Muscle layer of colon (tissue), 2 donors: ENCODE measurements around the gene SEC14L5.

Experiments
- H3K27ac ChIP-seq: one replicate; pipeline ENCODE4 v1.7.0; 2013; ENCODE audit warnings: low read depth, mild to moderate bottlenecking, low read length, moderate library complexity
- H3K27me3 ChIP-seq, 2 donors: one replicate each; pipeline ENCODE4 v1.7.0; 2013; ENCODE audit warnings: low read length in 2 of 2, mild to moderate bottlenecking in 2 of 2; ENCODE audit not compliant: insufficient read depth in 2 of 2, control insufficient read depth in 1 of 2
- H3K36me3 ChIP-seq: one replicate; pipeline ENCODE4 v1.7.0; 2013; ENCODE audit warnings: mild to moderate bottlenecking, low read length; ENCODE audit not compliant: insufficient read depth
- H3K4me1 ChIP-seq: one replicate; pipeline ENCODE4 v1.7.0; 2013; ENCODE audit warnings: mild to moderate bottlenecking, low read length; ENCODE audit not compliant: insufficient read depth
- H3K4me3 ChIP-seq, 2 donors: one replicate each; pipeline ENCODE4 v1.7.0; 2013; ENCODE audit warnings: low read length in 2 of 2, low read depth in 1 of 2, mild to moderate bottlenecking in 1 of 2, moderate library complexity in 1 of 2
- H3K9ac ChIP-seq: one replicate; pipeline ENCODE4 v1.7.0; 2013; ENCODE audit warnings: low read length
- H3K9me3 ChIP-seq: one replicate; pipeline ENCODE4 v1.7.0; 2013; ENCODE audit warnings: mild to moderate bottlenecking, low read length
- donor health status: abdominal sarcoma.
- donor health status: Adenocarcinoma of cecum.

The SEC14L5 gene

DNA sequence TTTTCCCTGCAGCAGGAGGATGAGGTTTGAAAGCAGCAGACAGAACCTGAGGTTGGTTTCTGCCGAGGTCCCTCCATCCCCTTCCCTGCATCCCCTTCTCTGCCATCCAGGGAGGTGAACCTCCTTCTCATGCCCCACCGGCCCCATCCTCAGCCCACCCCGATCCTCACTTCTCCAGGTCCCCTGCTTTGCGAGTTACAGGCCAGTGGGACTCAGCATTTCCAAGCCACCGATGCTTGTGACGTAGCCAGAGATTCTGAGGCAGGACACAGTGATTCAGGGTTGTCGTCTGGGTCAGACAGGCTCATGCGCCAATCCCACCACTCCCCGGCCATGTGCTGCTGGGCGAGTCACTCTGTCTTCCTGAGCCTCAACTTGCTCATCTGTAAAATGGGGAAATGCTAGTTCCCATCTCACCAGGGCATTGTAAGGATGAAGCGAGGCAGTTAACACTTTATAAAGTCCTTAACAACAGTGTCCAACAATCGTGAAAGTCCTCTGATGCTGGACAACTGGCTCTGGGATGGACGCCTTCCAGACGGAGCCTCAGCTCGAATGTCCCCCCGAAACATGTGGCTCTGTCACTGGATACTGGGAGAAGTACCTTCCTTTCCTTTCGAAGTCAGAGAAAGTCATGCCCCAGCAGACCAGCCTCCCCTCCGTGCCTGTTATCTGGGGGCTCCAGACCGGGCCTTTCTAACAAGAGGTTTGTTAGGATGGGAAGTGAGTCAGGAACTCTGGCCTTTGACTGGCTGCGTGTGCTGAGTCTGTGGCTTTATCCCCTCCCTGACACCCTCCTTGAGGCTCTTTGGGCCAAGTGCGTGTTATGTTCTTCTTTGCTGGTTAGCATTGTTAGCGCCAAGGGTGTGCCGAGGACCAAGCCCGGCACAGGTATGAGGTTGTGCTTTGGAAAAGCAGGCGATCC, 21.9 kb downstream of the SEC14L5 start:
- H3K27me3 ChIP-seq: no peaks in the 10 kb centered on the region
- no peaks in the 10 kb centered on the region for H3K4me1 ChIP-seq
- H3K36me3 ChIP-seq: no peaks in the 10 kb centered on the region
- no peak overlapping the region for H3K27ac ChIP-seq
- H3K9me3 ChIP-seq: peaks cover 6% of the 10 kb centered on the region
- no peak overlapping the region for H3K4me3 ChIP-seq
- H3K9ac ChIP-seq: no peak overlapping the region

DNA sequence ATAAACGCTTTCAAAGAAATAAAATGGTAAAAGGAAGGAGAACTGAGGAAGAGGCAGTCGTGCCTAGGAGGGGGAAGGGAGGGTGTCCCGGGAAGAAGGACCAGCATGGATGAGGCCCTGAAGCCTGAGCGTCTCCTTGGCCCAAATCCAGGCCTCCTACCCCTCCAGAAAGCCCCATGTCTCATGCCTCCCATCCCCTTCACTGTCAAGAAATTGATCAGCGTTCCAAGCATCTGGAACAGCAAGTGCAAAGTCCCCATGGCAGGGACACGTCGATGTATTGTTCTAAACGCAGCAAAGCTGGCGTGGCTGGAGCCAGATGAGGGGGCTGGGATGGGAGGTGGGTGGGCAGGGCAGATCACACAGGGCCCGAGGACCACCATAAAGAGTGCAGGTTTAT, 22.6 kb downstream of the SEC14L5 start:
- Histone ChIP-seq H3K9ac (no peak overlapping the region), H3K27me3 (no peaks in the 10 kb centered on the region), H3K36me3 (no peaks in the 10 kb centered on the region), H3K27ac (no peak overlapping the region), H3K4me3 (no peak overlapping the region), H3K9me3 (peaks cover 6% of the 10 kb centered on the region), H3K4me1 (no peaks in the 10 kb centered on the region)

DNA sequence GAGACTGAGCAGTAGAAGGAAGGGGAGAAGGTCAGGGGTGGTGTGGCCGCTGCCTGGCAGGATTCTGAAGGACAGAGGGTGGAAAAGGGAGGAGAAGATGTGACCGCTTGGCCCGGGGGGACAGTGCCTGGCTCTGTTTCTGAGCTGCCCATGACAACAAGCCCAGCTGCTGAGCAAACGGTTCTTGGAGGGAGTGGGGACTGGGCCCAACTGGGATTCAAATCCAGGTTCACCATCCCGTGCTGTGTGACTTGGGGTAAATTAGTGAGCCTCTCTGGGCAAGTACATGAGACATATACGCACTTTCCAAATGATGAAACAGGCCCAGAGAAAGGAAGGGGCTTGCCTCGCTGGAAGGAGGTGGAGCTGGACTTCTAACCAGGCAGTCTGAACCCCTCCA, 23.3 kb downstream of the SEC14L5 start:
- H3K27ac ChIP-seq: no peak overlapping the region
- H3K36me3 ChIP-seq: no peaks in the 10 kb centered on the region
- no peak overlapping the region for H3K9ac ChIP-seq
- peaks cover 6% of the 10 kb centered on the region for H3K9me3 ChIP-seq
- no peak overlapping the region for H3K4me3 ChIP-seq
- no peaks in the 10 kb centered on the region for H3K4me1 ChIP-seq
- H3K27me3 ChIP-seq: no peaks in the 10 kb centered on the region

DNA sequence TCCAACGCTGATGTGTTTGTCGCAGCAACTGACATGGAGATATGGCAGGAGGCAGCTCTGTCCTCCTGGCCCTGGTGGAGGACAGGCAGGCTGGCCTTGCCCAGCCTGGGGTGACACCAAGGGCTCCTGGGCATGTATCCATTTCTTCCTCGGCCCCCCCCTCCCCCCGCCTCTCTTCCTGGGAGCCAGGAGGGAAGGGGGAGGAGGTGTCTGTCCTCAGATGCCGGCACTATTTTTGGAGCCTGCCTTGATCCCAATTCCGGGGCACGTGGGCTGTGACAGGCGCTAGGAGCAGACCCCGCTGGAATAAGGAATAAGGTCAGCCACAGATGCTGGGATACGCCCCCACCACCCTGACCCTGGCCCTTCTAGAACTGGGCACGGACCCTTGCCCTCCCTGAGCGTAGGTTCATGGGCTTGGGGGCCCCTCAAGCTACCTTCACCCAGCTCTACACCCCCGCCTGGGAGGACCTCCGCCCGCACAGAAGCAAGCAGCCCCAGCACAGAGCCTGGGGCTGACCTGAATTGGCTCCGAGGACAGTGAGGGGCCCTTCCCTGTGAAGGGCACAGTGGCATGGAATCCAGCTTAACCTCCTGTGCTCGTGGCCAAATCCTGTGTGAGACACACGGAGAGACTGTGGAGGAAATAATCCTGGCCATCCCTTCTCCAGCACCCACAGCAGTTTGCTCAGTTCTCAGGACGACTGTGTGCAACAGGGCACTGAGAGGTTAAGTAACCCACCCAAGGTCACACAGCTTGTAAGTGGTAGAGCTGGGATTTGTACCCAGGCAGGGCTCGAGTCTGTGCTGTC, 24.1 kb downstream of the SEC14L5 start:
- Histone ChIP-seq H3K27me3 (peaks cover 0 to 6% of the 10 kb centered on the region in 2 donors), H3K9me3 (peaks cover 6% of the 10 kb centered on the region), H3K27ac (no peak overlapping the region), H3K4me1 (no peaks in the 10 kb centered on the region), H3K36me3 (no peaks in the 10 kb centered on the region), H3K4me3 (no peak overlapping the region), H3K9ac (no peak overlapping the region)

DNA sequence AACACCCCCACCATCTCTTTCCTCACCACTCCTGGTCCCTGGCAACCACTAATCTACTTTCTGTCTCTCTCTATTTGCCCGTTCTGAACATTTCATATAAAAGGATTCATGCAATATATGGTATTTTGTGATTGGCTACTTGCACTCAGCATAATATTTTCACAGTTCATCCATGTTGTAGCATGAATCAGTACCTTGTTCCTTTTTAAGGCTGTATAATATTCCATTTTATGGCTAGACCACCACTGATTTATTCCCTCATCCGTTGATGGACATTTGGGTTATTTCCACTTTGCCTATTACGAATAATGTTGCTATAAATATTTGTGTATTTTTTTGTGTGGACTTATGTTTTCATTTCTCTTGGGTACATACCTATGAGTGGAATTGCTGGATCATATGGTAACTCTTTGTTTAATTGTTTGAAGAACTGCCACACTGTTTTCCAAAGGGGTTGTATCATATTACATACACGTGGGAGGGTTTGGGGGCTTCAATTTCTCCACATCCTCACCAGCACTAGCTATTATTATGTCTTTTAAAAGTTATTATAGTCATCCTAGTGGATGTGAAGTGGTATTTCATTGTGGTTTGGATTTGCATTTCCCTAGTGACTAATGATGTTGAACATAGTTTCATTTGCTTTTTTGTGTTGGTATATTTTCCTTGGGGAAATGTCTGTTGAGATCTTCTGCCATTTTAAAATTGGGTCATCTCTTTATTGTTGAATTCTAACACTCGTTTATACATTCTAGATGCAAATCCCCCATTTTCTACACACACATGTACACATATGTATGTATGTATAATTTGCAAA, 26.3 kb downstream of the SEC14L5 start:
- peaks cover 3 to 27% of the 10 kb centered on the region in 2 donors for H3K27me3 ChIP-seq
- no peaks in the 10 kb centered on the region for H3K36me3 ChIP-seq
- no peaks in the 10 kb centered on the region for H3K4me1 ChIP-seq
- H3K9ac ChIP-seq: no peak overlapping the region
- no peak overlapping the region for H3K27ac ChIP-seq
- no peak overlapping the region for H3K4me3 ChIP-seq
- H3K9me3 ChIP-seq: peaks cover 10% of the 10 kb centered on the region

DNA sequence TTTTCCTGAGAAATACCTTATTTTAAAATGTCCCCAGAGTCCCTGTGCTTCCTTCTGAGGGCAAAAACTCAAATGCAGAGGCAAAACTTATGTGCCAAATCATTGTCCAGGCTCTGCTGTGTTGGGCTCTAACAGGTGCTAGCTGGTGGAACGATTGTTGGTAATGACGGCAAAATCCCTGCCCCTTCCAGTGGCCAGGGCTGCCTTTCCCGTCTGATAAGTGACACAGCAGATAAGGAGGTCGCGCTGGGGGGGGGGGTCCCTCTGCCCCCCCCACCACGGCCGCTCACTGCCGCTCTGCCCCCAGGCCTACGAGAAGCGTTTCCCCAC, 29.1 kb downstream of the SEC14L5 start:
- Histone ChIP-seq H3K27ac (no peak overlapping the region), H3K9me3 (peaks cover 10% of the 10 kb centered on the region), H3K36me3 (no peaks in the 10 kb centered on the region), H3K4me1 (no peaks in the 10 kb centered on the region), H3K27me3 (peaks cover 3 to 29% of the 10 kb centered on the region in 2 donors), H3K9ac (no peak overlapping the region), H3K4me3 (no peak overlapping the region)

DNA sequence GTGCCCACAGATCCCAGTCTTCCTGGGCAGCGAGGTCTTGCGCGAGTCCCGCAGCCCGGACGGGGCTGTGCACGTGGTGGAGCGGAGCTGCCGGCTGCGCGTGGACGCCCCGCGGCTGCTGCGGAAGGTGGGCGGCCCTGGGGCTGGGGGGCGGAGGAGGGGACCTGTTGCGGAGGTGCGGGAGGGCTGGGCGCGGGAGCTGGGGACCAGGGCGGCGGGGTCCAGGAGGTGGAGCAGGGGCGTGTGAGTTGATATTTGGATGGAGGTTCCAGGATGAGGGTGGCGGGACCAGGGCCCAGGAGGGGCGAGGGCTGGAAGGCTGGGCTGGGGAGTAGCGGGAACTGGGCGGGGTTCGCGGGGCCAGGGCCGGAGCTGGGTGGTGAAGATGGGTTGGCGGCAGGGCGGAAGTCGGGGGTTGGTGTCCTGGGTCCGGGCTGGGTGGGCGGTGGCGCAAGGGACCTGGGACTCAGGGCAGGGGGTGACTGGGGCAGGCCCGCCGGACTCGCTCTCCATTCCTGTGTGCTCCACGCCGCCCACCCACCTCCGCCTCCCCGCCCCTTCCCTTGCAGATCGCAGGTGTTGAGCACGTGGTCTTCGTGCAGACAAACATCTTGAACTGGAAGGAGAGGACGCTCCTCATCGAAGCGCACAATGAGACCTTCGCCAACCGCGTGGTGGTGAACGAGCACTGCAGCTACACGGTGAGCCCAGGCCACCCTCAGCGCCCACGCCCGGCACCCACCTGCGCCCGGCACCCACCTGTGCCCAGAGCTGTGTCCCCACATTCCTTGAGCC, 29.6 kb downstream of the SEC14L5 start:
- Histone ChIP-seq H3K9ac (no peak overlapping the region), H3K36me3 (no peaks in the 10 kb centered on the region), H3K4me1 (no peaks in the 10 kb centered on the region), H3K9me3 (peaks cover 10% of the 10 kb centered on the region), H3K27me3 (peaks cover 3 to 29% of the 10 kb centered on the region in 2 donors), H3K4me3 (no peak overlapping the region), H3K27ac (no peak overlapping the region)

DNA sequence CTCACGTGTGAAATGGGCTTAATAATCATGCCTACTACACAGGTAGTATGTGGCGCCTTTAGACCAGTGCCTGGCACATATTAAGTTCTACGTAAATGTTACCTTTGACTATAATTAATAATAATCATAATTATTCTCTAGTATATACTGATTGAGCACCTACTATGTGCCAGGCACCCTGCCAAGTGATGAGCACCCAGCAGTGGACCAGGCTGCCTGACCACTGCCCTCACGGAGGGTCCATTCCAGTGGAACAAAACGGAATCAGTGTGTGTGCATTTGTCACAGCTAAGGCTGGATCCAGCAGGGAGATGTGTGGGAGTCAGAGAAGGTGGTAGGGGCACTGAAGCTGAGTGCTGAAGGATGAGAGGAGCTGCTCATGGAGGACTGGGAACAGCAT, 30.5 kb downstream of the SEC14L5 start:
- no peak overlapping the region for H3K9ac ChIP-seq
- no peak overlapping the region for H3K27ac ChIP-seq
- peaks cover 10% of the 10 kb centered on the region for H3K9me3 ChIP-seq
- H3K4me1 ChIP-seq: no peaks in the 10 kb centered on the region
- no peaks in the 10 kb centered on the region for H3K36me3 ChIP-seq
- H3K4me3 ChIP-seq: no peak overlapping the region
- H3K27me3 ChIP-seq: peaks cover 3 to 29% of the 10 kb centered on the region in 2 donors

DNA sequence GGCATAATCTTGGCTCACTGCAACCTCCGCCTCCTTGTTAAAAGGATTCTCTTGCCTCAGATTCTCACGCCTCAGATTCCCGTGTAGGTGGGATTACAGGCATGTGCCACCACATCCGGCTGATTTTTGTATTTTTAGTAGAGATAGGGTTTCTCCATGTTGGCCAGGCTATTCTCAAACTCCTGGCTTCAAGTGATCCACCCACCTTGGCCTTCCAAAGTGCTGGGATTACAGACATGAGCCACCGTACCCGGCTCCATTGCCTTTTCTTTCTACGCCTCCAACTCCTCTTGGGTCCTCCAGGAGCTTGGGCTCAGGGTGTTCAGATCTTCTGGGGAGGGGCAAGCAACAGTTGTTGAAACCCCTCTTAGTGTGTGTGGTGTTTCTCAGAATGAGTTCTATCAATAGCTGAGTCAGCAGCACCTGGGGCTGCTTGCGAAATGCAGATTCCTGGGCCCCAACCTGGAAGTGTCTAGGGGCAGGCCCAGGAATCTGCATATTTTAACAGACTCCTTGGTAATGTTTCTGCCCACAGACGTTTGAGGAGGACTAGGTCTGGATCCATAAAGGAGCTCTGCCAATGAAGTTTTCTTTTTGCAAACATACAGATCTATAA, 31.4 kb downstream of the SEC14L5 start:
- Histone ChIP-seq H3K4me3 (no peak overlapping the region), H3K9ac (no peak overlapping the region), H3K9me3 (peaks cover 6% of the 10 kb centered on the region), H3K36me3 (no peaks in the 10 kb centered on the region), H3K27ac (no peak overlapping the region), H3K27me3 (peaks cover 3 to 29% of the 10 kb centered on the region in 2 donors), H3K4me1 (no peaks in the 10 kb centered on the region)

DNA sequence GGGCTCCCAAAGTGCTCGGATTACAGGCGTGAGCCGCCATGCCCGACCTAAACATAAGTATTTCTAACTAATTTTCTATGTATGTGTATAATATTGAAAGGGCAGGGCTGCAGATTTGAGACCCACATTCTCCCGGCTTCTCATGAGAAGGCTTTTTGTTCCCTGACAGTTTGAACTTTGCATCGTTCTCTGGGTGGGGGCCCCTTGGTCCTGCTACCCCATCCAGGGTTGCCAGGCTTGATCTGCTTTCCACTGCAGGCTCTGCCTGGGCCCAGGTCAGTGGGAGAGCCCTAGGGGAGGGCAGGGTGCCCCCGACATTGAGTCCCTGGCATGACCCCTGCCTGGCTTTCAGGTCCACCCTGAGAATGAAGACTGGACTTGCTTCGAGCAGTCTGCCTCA, 32.3 kb downstream of the SEC14L5 start:
- H3K4me1 ChIP-seq: no peaks in the 10 kb centered on the region
- H3K9me3 ChIP-seq: peaks cover 3% of the 10 kb centered on the region
- no peak overlapping the region for H3K4me3 ChIP-seq
- H3K9ac ChIP-seq: no peak overlapping the region
- H3K27me3 ChIP-seq: peaks cover 3 to 29% of the 10 kb centered on the region in 2 donors
- H3K36me3 ChIP-seq: no peaks in the 10 kb centered on the region
- H3K27ac ChIP-seq: no peak overlapping the region
